Umbilical cord (tissue), 2 donors: ENCODE data around the gene KRTAP10-2. TPM values are rescaled to one million over a fixed set of nuclear protein-coding genes. Genes with fewer than 3 reads are reported as not detected.

Source experiments
- DNase-seq: peaks from one replicate; pipeline ENCODE4 v3.0.0-alpha.2; 2015; ENCODE audit warnings: low spot score
- total RNA-seq: library from RNA; depleted of rRNA; stranded (reverse); fragments of >200 nt; gene quantifications from one replicate; pipeline ENCODE4 v1.2.3, GENCODE V29; 2014; ENCODE audit warnings: low replicate concordance; ENCODE audit not compliant: insufficient read depth

KRTAP10-2 gene
- total RNA-seq, 1 donor from 2014 or later, result not detected

- no peak for DNase-seq
These were observed 23.9 kb downstream of the KRTAP10-2 start for GRCh38 chr21:44527156-44527982.

- DNase-seq, result no peak
These were observed 25.0 kb downstream of the KRTAP10-2 start for GRCh38 chr21:44526096-44526997.

- DNase-seq, result no peak
These were observed 25.8 kb downstream of the KRTAP10-2 start for GRCh38 chr21:44525391-44526095.

GRCh38 chr21:44524414-44525371, 26.6 kb downstream of the KRTAP10-2 start:
- no peak for DNase-seq

GRCh38 chr21:44523567-44524413, 27.5 kb downstream of the KRTAP10-2 start:
- no peak for DNase-seq

GRCh38 chr21:44522753-44523204, 28.5 kb downstream of the KRTAP10-2 start:
- DNase-seq, result no peak

GRCh38 chr21:44521928-44522752, 29.2 kb downstream of the KRTAP10-2 start:
- DNase-seq, result no peak

GRCh38 chr21:44521301-44521927, 29.9 kb downstream of the KRTAP10-2 start:
- DNase-seq, result no peak

- DNase-seq, result no peak
These were observed 30.7 kb downstream of the KRTAP10-2 start for GRCh38 chr21:44520326-44521300.

- DNase-seq, result no peak
These were observed 31.7 kb downstream of the KRTAP10-2 start for GRCh38 chr21:44519346-44520325.

- DNase-seq, result peak; percentile 32
These were observed 32.6 kb downstream of the KRTAP10-2 start for GRCh38 chr21:44518686-44519085.

GRCh38 chr21:44517175-44517899, 34.0 kb downstream of the KRTAP10-2 start:
- DNase-seq, result peak; percentile 13

GRCh38 chr21:44516828-44517174, 34.5 kb downstream of the KRTAP10-2 start:
- DNase-seq, result no peak

- DNase-seq, result no peak
These were observed 35.0 kb downstream of the KRTAP10-2 start for GRCh38 chr21:44516342-44516741.
